EH (cell line): Measurements from ENCODE around the gene ERFL.

Experiments
- DNase-seq: peaks from one replicate; pipeline ENCODE4 v3.0.0-alpha.2; 2015; ENCODE audit warnings: low read depth

The ERFL gene

GRCh38 chr19:41913538-41914423, 14.5 kb downstream of the ERFL start:
- no peak for DNase-seq

- DNase-seq = no peak
Measured at GRCh38 chr19:41912899-41913537, 15.2 kb downstream of the ERFL start.

- no peak for DNase-seq
Measured at GRCh38 chr19:41911889-41912731, 16.1 kb downstream of the ERFL start.

- DNase-seq = no peak
Measured at GRCh38 chr19:41910992-41911888, 17.0 kb downstream of the ERFL start.

DNA sequence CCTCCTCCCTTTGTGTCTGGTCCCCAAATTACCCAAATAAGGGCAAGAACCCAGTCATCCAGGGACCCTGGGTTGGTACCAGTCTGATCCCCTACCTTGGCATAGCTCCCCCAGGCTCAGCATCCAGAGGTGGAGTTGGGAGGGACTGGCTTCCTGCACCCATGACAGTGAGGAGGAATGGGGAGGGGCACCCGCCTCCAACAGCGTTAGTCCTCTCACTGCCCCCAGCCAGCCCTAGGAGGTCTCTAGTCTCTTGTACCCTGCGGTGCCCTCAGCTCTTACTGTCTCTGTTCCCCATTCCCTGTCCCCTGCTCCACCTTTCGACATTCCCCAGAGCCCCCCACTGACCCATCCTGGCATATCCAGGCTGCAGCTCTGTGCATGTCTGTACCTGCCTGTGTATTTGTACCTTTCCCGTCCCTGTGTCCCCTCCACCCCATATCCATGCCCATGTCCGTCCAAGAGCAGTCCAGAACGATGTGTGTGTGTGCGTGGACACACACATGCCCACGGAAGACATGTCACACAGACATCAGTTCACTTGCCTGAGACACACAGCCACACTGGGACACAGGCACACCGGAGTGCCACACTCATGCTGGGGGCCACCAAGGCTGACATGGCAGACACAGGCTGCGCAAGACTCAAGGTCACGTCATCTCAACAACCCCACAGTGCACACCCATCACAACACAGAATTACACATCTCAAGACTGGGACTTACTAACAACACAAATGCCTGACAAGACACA, 17.8 kb downstream of the ERFL start:
- DNase-seq = no peak

DNA sequence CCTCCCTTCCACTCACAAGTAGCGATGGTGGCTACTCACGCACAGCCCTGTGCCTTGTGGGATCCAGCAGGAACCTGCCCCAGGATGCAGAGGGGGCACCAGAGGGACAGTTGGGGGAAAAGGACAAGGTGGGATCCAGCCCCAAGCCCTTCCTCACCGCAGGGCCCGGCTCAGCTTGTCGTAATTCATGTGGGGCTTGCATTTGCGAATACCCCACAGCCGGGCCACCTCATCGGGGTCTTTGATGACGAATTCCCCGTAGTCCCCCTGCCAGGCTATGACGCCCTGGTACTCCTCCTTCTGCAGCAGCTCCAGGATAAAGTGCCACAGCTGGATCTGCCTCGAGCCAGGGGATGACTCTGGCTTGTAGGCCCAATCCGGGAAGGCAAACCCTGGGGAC, 18.5 kb downstream of the ERFL start:
- no peak for DNase-seq

- no peak for DNase-seq
Measured at GRCh38 chr19:41908724-41909464, 19.4 kb downstream of the ERFL start.

DNA sequence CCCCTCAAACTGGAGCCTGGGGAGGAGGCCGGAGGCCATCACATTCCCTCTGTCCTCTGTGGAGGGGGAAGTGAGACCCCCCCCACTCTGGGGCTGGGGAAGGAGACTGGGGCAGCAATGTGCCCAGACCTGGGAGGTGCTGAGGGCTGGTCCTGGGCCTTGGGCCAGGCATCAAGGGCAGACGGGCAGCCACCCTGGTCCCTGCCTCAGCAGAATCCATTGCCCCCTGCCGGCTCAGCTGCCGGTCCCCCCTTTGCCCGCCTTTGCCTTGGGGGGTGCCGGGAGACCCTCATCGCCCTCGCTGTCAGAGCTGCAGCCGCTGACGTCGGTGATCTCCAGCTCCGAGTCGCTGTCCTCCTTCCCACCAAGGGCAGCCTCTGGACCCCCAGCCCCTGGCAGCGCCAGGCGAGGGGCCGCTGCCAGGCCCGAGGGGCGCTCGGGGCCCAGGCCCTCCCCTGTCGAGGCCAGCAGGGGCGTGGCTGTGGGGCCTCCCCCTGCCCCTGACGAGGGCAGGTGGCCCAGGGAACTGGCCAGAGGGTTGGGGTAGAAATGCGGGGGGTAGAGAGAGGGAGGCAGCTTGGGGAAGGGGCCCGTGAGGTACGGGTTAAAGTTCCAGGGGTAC, 20.1 kb downstream of the ERFL start:
- no peak for DNase-seq

DNA sequence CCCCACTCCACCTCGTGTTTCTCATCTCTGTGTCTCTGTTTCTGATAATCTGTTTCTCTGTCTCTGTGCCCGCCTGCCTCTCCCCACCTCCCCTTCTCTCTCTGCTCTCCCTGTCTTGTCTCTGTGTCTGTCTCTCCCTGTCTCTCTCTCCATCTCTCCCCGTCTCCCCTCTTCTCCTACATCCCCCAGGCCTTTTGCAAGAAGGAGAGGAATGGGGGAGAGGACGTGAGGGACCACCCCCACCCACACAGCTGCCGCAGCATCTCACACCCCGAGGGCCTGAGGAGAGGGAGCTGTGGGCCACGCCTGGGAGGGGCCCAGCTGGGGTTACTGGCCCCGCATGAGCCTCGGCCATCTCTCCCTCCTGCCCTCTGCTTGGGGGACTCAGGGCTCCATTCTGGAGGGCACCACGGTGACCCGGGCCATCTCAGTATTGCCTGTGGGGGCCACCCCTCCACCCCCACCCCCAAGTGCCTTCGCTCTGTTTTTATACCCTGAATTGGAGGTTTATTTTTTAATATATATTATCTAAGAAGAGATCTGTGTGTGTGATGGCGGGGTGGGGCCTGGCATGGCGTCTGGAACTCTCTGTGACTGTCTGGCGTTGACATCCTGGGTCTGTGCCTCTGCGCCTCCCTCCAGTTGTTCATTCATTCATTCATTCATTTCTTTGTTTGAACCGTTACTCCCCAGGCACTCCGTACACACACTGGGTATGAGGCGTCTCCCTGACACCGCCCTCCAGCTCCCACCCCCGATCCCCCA, 21.2 kb downstream of the ERFL start:
- DNase-seq = no peak

DNA sequence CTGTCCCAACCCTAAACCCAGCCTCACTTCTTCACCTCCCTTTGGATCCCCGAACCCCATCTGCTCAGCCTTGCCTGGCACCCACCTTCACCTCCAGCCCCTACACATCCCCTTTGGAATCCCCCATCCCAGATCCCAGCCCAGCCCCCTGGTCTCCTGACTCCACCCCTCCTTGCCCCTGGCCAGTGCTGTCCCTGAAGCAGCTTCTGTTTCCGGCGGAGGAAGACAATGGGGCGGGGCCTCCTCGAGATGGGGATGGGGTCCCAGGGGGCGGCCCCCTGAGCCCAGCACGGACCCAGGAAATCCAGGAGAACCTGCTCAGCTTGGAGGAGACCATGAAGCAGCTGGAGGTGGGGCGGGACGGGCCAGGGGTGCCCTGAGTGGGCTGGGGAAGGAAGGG, 22.0 kb downstream of the ERFL start:
- DNase-seq = no peak

DNA sequence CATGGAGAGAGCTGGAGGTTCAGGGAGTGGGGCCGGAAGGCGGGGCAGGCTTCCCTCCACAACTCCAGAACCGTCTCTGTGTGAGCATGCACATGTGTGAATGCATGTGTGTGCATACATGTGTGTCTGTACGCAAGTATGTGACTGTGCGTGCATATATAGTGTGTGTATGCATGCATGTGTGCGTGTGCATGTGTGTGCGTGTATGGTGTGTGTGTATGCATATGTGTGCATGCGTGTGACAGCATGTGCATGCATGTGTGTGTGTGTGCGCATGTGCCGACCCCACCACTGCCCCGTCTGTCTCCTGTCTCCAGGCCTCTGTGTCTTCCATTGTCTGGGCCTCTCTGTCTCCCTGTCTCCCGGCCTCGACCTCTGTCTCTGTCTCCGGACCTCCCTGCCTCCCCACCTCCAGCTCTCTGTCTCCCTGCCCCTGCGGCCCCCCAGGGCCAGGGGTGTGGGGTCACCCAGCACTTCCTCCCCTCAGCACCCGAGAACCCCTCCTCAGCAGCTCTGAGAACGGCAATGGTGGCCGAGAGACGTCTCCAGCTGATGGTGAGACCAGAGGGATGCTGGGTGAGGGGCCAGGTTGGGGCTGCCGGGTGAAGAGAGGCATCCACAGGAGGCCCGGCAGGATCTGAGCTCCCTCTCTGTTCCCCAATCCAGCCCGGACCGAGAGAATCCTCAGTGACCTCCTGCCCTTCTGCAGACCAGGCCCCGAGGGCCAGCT, 22.8 kb downstream of the ERFL start:
- no peak for DNase-seq

GRCh38 chr19:41904118-41904870, 24.0 kb downstream of the ERFL start:
- no peak for DNase-seq

DNA sequence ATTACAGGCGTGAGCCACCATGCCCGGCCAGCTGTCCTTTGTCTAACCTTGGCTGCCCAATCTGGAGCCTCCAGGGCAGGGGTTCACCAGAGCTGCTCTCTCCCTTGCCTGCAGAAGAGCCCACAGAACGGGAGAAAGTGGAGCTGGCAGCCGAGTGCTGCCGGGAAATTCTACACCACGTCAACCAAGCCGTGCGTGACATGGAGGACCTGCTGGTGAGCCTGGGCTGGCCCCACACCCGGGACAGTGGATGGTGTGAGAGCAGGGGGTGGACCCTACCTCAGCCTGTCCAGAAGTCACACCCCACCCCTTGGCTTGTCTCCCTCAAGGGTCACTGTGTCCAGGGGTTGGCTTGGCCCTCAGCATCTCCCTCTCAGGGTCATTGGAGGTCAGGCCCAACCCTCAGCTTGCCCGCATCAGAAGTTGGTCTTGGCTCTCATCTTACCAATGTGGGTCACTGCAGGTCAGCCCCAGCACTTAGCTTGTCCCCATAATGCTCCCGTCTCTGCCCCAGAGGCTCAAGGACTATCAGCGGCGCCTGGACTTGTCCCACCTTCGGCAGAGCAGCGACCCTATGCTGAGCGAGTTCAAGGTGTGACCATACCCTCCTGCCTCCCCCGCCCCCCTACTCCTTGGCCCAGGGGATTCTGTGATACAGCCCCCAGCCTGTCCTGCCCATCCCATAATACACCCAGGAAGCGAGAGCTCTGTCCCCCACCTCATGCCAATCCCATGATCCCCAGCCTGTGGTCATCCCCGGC, 24.9 kb downstream of the ERFL start:
- DNase-seq = no peak

GRCh38 chr19:41902594-41902993, 25.7 kb downstream of the ERFL start:
- no peak for DNase-seq

DNA sequence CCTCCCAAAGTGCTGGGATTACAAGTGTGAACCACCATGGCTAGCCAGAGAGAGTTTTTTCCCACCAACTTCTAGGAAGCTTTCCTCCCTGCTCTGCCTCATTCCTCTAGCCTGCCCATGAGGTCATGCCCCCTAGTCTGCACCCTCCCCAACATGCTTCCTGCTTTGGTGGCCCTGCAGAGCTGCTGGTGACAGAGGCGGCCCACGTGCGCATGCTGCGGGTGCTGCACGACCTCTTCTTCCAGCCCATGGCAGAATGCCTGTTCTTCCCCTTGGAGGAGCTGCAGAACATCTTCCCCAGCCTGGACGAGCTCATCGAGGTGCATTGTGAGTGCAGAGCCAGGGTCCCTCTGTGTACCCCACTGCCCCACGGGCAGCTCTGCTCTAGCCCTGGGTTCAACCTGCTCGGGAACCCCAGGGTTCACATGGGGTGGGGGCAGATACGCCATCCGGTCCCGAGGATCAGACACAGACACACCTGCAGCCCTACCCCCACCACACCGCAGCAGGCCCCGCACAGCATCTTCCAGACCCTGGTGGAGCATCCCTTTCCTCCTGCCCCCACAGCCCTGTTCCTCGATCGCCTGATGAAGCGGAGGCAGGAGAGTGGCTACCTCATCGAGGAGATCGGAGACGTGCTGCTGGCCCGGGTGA, 26.4 kb downstream of the ERFL start:
- no peak for DNase-seq

DNA sequence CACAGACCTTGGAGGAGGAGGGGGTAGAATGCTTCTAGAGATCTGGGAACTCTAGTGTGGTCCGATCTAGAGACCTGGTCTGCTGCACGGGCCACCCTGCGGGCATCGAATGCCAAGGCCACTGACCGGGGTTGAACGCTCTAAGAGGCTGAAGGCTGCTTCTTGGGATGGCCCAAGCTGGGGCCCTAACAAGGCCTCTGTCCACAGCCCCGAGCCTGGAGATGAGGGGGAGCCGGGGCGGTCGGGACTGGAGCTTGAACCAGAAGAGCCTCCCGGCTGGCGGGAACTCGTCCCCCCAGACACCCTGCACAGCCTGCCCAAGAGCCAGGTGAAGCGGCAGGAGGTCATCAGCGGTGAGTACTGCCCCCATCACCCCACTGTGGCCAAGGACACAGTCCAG, 30.0 kb downstream of the ERFL start:
- no peak for DNase-seq
